Vagina (tissue), 2 donors: ENCODE results near the gene ZNF732.

ENCODE experiments used
- POLR2A ChIP-seq, 2 donors: fragments of 450-650 bp; IDR thresholded peaks; one replicate each; pipeline ENCODE4 v1.6.1; 2017; ENCODE audit warnings: antibody characterized with exemption in 2 of 2, mild to moderate bottlenecking in 2 of 2, moderate library complexity in 2 of 2
- POLR2AphosphoS5 ChIP-seq, 2 donors: sonication (generic); formaldehyde crosslinking; IDR thresholded peaks; one replicate each; pipeline ENCODE4 v1.9.0; 2017; ENCODE audit warnings: antibody characterized with exemption in 2 of 2, mild to moderate bottlenecking in 2 of 2, low read depth in 1 of 2; ENCODE audit not compliant: insufficient read depth in 1 of 2
- TF ChIP-seq, protein P1 (sequence below), 3 experiments: fragments of 450-650 bp in 2 of 3; fragments of 200-600 bp in 1 of 3; sonication (generic) in 1 of 3; IDR thresholded peaks; one replicate each; pipeline ENCODE4 v1.5.1; 2017 to 2019; ENCODE audit warnings: antibody characterized with exemption in 3 of 3, mild to moderate bottlenecking in 2 of 3, moderate library complexity in 2 of 3

DNA sequence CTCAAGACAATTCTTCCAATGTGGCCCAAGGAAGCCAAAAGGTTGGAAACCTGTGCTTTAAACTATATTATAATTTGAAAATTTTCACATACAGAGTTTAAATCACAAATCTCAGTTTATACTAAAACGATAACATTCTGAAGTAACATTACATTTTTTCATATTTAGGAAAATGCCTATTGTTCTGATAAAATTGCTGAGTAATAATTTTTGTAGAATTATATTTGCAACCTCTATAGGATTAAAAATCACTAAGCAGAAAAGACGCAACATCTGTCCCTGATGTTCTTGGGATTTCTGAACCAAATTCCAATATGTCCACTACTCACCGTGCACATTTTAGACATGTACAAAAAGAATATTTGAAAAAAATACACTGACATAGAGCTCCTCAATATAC, 10.5 kb downstream of the ZNF732 start:
- TF ChIP-seq, protein P1, sequence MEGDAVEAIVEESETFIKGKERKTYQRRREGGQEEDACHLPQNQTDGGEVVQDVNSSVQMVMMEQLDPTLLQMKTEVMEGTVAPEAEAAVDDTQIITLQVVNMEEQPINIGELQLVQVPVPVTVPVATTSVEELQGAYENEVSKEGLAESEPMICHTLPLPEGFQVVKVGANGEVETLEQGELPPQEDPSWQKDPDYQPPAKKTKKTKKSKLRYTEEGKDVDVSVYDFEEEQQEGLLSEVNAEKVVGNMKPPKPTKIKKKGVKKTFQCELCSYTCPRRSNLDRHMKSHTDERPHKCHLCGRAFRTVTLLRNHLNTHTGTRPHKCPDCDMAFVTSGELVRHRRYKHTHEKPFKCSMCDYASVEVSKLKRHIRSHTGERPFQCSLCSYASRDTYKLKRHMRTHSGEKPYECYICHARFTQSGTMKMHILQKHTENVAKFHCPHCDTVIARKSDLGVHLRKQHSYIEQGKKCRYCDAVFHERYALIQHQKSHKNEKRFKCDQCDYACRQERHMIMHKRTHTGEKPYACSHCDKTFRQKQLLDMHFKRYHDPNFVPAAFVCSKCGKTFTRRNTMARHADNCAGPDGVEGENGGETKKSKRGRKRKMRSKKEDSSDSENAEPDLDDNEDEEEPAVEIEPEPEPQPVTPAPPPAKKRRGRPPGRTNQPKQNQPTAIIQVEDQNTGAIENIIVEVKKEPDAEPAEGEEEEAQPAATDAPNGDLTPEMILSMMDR (IDR thresholded peaks at IDR 0.05) = no peak
- no peak for TF ChIP-seq POLR2AphosphoS5 (IDR thresholded peaks at IDR 0.05; ENCODE audit: insufficient read depth in 1 of 2, low read depth in 1 of 2)
- no peak for TF ChIP-seq POLR2A (IDR thresholded peaks at IDR 0.05)
